Limb (tissue), 2 donors: ENCODE data around the gene NKD1.

Experiments
- DNase-seq, 2 donors: peaks; one replicate each; pipeline ENCODE4 v3.0.0-alpha.2; 2016; ENCODE audit errors: extremely low spot score in 2 of 2

NKD1 gene

DNA sequence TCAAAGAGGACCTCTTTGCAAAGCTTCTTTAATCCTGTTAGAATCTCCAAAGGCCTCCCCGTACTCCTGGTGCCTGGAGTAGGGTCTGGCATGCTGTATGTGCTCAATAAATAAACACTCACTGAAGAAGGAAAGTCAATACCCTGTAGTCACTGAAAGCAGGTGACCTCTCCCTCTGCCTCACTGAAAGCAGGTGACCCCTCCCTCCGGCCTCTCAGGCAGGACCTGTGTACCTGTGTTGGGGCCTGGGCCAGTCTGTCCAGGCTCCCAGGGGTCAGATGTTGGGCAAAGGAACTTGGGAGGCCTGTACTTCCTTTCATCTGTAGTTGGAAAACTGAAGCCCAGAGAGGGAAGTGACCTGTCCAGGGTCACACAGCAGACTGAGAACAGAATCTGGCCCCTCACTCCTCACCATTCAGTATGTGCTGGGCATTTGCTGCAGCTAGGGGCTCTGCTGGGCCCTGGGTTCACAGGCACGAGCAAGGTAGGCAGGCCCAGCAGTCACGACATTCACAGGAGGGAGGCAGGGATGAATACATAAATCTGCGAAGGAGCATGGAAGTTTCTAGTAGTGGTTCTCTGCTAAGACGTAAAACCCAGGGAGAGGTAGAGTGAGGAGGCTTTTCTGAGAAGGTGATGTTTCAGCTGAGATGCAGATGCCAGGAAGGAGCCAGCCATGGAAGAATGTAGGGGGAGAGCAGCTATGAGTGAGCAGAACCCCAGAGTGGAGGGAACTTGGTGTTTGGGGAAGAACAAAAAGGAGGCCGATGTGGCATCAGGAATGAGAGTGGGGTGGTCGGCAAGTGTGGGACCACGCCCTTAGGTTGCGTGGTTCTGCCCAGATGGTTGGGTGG lies 64.0 kb downstream of the NKD1 start:
- DNase-seq = no peak

GRCh38 chr16:50612849-50613198 lies 64.6 kb downstream of the NKD1 start:
- DNase-seq = no peak

- DNase-seq = peak; percentile 68 to 76
These were observed 65.2 kb downstream of the NKD1 start for GRCh38 chr16:50613281-50613963.

DNA sequence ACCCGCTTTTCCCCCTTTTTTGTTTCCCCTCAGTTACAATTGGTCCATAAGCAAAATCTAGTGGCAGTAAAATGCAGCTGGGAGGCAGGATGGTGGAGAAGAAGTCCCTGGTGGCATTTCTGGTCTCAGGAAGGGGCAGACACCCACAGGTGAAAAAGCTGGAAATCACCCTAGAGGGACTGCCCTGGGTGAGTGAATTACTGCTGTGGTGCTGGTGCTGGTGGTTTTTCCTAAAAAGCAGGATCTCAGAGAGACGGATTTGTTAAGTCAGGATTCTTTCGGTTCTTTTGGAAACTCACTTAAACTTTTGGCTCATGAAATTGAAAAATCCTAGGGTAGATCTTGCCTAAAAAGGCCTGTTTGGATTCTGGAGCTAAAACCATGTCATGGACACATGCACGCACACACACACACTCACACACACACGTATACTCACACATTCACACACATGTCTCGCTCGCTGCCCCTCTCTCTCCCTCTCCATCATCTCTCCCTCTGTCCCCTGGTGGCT lies 65.8 kb downstream of the NKD1 start:
- DNase-seq = no peak

- no peak for DNase-seq
These were observed 66.9 kb downstream of the NKD1 start for GRCh38 chr16:50614955-50615724.

DNA sequence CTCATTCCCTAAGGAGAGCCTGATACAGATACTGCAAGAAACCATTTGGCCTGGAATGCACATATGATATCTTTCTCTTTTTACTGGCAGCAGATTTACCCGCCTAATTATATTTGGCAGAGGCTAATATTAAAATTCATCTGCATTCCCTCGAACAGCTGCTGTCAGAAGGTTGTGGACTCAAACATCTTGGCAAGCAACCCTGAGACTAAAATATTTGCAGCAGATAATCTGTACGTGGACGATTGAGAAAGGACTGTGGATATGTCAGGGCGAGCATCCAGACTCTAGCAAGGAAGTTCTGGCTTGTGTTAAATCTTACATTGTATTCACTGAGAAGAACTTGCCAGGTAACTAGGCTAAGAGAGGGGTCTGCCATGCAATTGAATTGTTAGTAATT lies 67.7 kb downstream of the NKD1 start:
- peak in 1 of 2 donors; percentile 71 for DNase-seq

GRCh38 chr16:50616386-50616785 lies 68.2 kb downstream of the NKD1 start:
- DNase-seq = no peak

- no peak for DNase-seq
These were observed 68.9 kb downstream of the NKD1 start for GRCh38 chr16:50616883-50617645.

DNA sequence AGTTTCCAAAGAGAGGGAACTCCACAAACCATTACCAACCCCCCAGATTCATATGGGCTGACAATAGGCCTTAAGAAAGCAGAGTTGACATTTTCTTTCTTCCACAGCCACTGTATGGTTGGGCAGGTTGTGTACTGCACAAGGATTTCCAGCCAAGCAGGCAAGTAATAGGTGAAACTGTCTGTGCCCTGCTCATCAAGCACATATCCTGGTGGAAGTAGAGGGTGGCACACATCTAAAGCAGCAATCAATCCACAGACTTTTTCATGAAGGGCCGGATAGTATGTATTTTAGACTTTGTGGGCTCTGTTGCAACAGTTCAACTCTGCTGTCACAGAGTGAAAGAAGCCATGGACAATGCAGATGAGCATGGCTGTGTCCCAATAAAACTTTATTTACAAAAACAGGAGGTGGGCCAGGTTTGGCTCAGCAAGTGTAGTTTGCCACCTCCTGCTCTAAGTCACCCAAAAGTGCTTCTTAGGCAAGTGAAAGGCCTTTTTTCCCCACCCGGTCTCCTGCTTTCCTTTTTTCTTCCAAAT lies 69.5 kb downstream of the NKD1 start:
- DNase-seq = no peak

GRCh38 chr16:50618238-50618918 lies 70.2 kb downstream of the NKD1 start:
- no peak for DNase-seq

- no peak for DNase-seq
These were observed 71.7 kb downstream of the NKD1 start for GRCh38 chr16:50619702-50620491.

- DNase-seq = no peak
These were observed 72.7 kb downstream of the NKD1 start for GRCh38 chr16:50620646-50621451.

DNA sequence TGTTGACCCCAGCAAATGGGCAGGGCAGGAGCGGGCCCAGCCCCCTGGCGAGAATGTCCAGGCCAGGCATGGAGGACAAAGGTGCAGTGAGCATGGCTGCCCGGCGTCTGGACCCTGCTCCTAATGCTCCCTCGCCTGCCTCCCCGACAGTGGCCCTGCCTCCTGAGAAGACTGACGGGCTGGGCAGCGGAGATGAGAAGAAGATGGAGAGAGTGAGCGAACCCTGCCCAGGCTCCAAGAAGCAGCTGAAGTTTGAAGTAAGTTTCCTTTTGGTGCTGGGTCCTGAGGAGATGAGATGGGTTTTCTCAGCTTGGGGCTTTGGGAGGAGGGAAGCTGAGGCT lies 73.2 kb downstream of the NKD1 start:
- DNase-seq = no peak

DNA sequence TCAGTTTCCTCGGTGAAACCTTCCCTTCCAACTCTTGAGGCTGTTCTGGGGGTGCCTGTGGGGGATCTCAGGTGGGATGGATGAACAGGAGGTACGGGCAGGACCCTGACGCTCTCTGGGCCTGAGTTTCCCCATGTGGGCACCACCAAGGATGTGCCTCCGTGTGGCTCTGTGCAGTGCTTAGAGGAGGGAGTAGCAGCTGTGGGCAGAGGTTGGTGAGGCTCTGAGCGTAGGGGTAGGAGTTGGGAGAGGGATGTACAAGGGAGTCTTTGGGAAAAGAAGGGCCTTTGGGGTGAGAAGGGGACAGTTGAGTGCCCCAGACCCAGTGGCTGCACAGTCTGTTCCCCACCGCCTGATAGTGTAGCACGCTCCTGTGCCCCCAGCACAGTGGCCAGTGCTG lies 73.8 kb downstream of the NKD1 start:
- no peak for DNase-seq

DNA sequence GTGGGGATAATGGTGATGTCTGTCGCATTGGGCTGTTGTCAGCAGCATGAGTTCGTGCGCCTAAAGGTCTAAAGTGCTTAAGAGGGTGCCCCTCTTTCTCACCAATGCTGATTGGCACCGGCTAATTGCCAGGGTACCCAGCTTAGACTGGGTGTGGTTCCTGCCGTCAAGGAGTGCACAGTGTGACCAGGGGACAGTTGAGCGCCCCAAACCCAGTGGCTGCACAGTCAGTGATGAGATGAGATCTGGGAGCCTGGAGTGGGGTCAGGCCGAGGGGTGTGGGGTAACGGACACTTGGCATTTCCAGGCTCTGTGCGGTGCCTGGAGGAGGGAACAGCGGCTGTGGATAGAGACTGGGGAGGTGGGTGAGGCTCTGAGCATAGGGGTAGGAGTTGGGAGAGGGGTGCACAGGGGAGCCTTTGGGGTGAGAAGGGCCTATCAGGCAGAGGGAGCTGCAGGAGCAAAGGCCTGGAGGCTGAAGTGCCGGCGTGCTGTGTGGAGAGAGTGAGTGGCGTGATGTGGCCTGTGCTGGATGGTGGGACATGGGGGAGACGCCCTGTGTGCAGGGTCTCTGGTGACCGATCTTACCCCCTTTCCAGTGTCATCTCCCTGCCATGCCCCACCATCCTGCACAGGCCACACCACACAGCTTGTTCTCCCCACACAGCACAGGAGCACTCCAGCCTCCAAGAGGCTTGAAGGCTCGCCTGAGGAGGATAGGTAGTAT lies 74.6 kb downstream of the NKD1 start:
- DNase-seq = no peak

- no peak for DNase-seq
These were observed 76.3 kb downstream of the NKD1 start for GRCh38 chr16:50624449-50624970.

- DNase-seq = no peak
These were observed 77.2 kb downstream of the NKD1 start for GRCh38 chr16:50625374-50625773.

DNA sequence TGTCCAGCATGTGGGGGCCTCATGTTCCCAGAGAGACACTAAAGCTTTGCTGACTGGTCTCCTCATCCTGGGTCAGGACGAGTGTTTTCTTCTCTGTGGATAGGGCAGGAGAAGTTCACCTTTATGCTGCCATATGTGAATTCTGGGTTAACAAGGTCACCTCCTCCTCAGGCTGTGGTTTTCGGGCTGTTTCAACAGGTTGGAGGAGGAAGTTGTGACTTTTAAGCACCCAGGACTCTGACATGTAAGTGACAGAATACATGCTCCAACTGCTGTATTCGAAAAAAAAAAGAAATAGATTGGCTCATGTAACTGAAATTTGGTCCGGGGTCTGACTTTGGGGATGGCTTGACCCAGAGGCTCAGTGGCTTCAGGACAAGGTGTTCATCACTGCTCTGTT lies 78.7 kb downstream of the NKD1 start:
- no peak for DNase-seq
